ENCODE results near the gene PUS7.

DNA sequence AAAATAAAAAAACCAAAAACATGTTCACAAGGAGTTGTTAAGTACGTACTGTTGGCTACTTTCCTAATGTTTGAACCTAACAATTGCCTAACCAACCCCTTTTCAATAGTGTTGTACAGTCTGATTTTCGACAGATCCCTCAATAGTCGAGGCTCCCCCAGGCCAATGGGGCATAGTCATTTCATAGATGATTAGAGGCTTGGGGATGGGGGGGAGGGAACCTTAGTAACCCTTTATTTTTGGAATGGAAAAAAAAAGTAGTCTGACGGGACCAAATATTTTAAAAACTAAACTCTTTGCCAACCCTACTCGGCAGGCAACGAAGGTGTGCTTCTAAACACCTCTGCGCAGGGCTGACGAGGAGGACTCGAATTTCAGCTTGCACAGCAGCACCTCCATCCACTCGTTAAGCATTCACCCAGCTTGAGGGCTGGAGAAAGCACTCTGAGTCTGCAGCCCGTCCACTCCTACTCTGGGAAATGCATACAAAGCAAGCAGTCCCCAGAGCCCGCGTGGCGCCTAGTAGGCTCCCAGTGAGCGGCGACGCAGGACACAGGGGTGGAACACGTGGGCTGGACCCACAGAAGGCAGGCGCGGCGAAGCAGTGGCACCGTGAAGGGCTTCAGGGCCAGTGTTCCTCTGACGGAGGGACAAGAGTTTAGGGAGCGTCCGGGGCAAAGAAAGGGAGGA lies 899 bp downstream of the PUS7 start:
- TF ChIP-seq POLR2AphosphoS5 (IDR thresholded peaks at IDR 0.05) (peak in 1 of 3 donors; percentile 36), POLR2A (IDR thresholded peaks at IDR 0.05) (no peak), EP300 (IDR thresholded peaks at IDR 0.05) (no peak)
- TF ChIP-seq, protein P1, sequence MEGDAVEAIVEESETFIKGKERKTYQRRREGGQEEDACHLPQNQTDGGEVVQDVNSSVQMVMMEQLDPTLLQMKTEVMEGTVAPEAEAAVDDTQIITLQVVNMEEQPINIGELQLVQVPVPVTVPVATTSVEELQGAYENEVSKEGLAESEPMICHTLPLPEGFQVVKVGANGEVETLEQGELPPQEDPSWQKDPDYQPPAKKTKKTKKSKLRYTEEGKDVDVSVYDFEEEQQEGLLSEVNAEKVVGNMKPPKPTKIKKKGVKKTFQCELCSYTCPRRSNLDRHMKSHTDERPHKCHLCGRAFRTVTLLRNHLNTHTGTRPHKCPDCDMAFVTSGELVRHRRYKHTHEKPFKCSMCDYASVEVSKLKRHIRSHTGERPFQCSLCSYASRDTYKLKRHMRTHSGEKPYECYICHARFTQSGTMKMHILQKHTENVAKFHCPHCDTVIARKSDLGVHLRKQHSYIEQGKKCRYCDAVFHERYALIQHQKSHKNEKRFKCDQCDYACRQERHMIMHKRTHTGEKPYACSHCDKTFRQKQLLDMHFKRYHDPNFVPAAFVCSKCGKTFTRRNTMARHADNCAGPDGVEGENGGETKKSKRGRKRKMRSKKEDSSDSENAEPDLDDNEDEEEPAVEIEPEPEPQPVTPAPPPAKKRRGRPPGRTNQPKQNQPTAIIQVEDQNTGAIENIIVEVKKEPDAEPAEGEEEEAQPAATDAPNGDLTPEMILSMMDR (IDR thresholded peaks at IDR 0.05), result no peak

All from stomach (tissue), 4 donors.